GM21423 (cell line): ENCODE results near the gene ATP8B2.
A peak's percentile ranks its signal among the peaks of the same experiment; 100 is the strongest.
"Not testable (repeated sequence)": the region's sequence is repeated elsewhere in the genome, so short reads cannot be mapped to it uniquely, and the experiment has no call there.

Source experiments
- ATAC-seq: cut with Tn5 transposase; IDR thresholded peaks from one replicate; pipeline ENCODE4 v1.9.1; 2021; ENCODE audit warnings: mild to moderate bottlenecking, moderate library complexity; ENCODE audit not compliant: unreplicated experiment

ATP8B2 gene

GRCh38 chr1:154324669-154325582 is at the start of gene ATP8B2:
Gene ATP8B2 (plus strand): TSS chr1:154325525. CDS start chr1:154328142, 2,617 bp downstream.
- ATAC-seq, result peak; percentile 42

GRCh38 chr1:154276797-154277196 is 48.5 kb upstream of the ATP8B2 start:
- no peak for ATAC-seq

- ATAC-seq, result not testable (repeated sequence)
These were observed 37.7 kb upstream of the ATP8B2 start for GRCh38 chr1:154287591-154287990.

GRCh38 chr1:154288661-154289060 is 36.7 kb upstream of the ATP8B2 start:
- ATAC-seq, result no peak

GRCh38 chr1:154290921-154291320 is 34.4 kb upstream of the ATP8B2 start:
- ATAC-seq, result no peak

GRCh38 chr1:154295408-154296235 is 29.7 kb upstream of the ATP8B2 start:
- ATAC-seq, result no peak

- ATAC-seq, result no peak
These were observed 23.7 kb upstream of the ATP8B2 start for GRCh38 chr1:154301582-154301981.

GRCh38 chr1:154304664-154305337 is 20.5 kb upstream of the ATP8B2 start:
- ATAC-seq, result peak; percentile 56

GRCh38 chr1:154306151-154306550 is 19.2 kb upstream of the ATP8B2 start:
- ATAC-seq, result no peak

- not testable (repeated sequence) for ATAC-seq
These were observed 17.6 kb upstream of the ATP8B2 start for GRCh38 chr1:154307670-154308270.

GRCh38 chr1:154309136-154309535 is 16.2 kb upstream of the ATP8B2 start:
- not testable (repeated sequence) for ATAC-seq

- ATAC-seq, result not testable (repeated sequence)
These were observed 12.9 kb upstream of the ATP8B2 start for GRCh38 chr1:154312229-154313065.

GRCh38 chr1:154313066-154313356 is 12.3 kb upstream of the ATP8B2 start:
- ATAC-seq, result no peak

GRCh38 chr1:154314226-154314625 is 11.1 kb upstream of the ATP8B2 start:
- not testable (repeated sequence) for ATAC-seq

- ATAC-seq, result no peak
These were observed 8.6 kb upstream of the ATP8B2 start for GRCh38 chr1:154316704-154317103.

GRCh38 chr1:154318386-154318785 is 6.9 kb upstream of the ATP8B2 start:
- no peak for ATAC-seq

- no peak for ATAC-seq
These were observed 4.3 kb upstream of the ATP8B2 start, which contains the start of gene AQP10 for GRCh38 chr1:154320882-154321608. Gene AQP10 (plus strand): TSS chr1:154321093. CDS start chr1:154321156, 63 bp downstream.

- not testable (repeated sequence) for ATAC-seq
These were observed 3.8 kb upstream of the ATP8B2 start for GRCh38 chr1:154321609-154321934.

GRCh38 chr1:154323493-154323892 is 1.8 kb upstream of the ATP8B2 start:
- ATAC-seq, result no peak
